GM19328 (cell line): ENCODE data around the gene PKHD1.
A peak's percentile ranks its signal among the peaks of the same experiment; 100 is the strongest.
"Not testable (repeated sequence)": the region's sequence is repeated elsewhere in the genome, so short reads cannot be mapped to it uniquely, and the experiment has no call there.

Experiments
- ATAC-seq: cut with Tn5 transposase; IDR thresholded peaks from one replicate; pipeline ENCODE4 v1.9.1; 2021; ENCODE audit warnings: mild to moderate bottlenecking, moderate library complexity; ENCODE audit not compliant: unreplicated experiment

The PKHD1 gene

DNA sequence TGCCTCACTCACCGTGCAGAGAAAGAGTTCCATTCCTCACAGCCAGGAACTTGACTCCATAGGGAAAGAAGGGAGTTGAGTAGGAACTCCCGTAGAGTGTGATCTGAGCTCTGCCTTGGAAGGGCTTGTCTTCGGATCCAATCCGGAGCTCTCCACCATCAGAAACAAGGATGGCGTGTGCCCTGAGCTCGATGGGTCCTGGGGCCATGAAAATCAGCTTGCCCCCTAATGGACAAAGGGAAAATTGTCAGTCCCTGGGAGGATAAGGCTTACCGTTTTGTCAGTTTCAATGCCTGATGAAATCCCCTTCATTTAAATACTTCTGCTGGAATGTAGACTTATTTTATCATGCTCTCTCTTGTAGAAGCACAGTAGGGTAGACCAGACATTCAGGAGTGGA, 153.3 kb downstream of the PKHD1 start:
- ATAC-seq = peak; percentile 46

DNA sequence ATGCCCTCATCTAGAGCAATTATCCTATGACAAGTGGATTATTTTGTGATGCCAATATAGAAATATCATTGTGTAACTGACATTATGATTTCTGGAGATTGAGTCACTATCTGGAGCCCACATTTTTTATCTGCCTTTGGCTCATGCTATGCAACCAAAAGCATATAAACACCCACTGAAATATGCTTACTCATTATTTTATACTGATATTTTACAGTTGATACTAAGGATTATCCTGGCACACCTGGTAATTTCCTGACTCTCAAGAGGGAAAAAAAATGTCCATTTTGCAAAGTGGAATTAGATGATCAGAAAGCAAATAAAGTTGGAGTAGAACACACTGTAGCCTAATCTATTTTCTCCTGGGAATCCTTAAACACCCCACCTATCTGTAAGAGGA, 154.5 kb downstream of the PKHD1 start:
- no peak for ATAC-seq

DNA sequence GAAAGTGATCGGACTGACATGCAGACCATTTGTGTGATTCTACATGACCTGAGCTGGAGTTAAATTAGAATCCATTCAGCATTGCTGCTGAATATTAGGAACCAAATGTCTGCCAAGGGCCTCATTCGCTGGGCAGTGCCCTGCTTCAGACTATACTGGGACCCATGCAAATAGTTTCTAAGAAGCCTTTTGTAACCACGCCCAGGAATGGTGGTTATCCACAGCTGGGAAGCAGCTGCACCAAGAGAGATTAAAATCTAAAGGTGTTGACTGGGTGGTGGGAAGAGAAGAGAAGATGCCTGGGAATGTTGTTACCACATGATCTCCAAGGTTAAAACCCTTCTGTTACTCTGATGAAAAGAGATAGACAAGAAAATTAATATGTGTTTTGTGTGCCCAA, 156.8 kb downstream of the PKHD1 start:
- ATAC-seq = no peak

DNA sequence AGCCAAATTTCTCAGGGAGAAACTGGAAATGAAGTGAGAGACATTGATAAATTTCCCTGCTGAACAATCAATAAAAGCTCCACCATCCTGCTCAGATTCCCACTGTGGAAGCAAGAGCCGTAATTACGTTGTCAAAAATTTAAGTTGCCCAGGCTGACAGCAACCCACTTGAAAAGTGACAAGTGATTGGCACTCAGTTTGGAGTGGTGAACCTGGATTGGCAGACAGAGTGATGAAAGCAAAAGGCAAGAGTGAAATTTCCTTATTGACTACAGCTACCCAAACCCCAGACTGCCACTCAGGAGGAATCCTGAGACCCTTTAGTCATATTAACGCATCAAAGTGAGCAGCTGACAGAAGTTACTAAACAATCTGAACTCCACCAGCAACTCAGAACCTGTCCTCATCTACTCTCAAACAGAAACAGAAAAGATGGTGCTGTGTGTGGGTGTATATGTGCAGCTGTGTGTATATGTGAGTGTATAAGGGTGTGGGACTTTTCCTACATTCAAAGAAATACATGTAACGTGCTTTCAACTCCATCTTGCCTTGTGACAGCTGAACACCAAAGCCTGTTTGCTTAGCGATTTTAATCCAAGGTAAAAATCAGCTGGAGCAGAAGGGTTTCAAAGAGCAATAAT, 157.4 kb downstream of the PKHD1 start:
- no peak for ATAC-seq

DNA sequence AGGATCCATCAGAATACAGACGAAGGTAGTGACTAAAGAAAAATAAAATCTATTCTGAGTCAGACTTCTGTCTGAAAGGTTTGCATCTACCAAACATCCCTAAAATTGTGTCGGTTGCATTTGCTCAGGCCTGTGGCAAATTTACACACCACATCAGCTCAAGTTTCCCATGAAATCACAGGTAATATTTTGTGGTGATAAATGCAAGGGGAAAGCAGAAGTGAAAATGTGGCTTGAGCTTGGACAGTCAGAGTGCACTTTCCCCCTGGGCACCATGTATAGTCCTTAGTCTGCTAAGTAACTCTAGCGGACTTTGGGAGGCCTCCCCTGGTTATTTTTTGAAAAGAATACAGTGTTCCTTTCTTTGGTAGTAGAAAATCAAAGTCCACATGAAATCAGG, 159.1 kb downstream of the PKHD1 start:
- ATAC-seq = peak; percentile 66

DNA sequence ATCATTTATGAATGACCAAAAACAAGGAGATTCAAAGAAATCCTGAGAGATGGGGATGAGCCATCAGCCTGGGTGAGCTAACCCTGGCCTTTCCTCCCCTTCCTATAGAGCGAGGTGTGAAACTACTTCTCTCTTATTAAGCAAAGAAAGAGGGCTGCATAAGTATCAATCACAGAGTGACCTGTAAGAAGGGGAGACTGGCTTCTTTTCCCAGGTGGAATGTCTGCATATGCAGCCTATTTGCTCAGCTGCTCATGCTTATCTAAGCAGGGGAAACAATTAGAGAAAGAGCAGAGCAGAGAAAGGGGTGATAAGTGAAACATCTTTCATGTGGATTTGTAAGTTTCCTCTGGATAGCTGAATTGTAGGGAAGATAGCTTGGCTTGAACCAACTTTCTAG, 160.0 kb downstream of the PKHD1 start:
- no peak for ATAC-seq

DNA sequence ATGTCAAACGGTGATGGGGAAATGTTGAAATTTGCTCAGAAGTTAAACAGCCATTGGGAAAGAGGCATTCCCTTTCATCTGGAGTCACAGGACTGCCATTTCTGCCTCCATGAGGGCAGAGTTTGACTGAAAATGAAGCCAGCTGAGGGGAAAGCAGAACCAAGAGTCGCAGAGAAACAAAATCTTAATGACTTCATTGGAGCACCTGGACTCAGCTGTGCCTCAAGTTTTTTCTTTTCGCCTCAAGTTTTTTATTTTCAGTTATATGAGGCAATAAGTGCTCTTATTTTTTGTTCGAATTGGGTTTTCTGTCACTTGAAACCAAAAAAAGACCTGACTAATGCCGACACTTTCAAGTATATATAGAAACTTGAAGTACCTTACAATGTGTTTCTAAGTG, 161.3 kb downstream of the PKHD1 start:
- ATAC-seq = no peak

DNA sequence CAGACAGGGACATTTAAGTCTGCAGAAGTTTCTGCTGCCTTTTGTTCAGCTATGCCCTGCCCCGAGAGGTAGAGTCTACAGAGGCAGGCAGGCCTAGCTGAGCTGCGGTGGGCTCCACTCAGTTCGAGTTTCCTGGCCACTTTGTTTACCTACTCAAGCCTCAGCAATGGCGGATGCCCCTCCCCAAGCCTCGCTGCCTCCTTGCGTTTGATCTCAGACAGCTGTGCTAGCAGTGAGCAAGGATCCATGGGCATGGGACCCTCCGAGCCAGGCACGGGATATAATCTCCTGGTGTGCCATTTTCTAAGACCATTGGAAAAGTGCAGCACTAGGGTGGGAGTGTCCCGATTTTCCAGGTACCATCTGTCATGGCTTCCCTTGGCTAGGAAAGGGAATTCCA, 164.9 kb downstream of the PKHD1 start:
- not testable (repeated sequence) for ATAC-seq

DNA sequence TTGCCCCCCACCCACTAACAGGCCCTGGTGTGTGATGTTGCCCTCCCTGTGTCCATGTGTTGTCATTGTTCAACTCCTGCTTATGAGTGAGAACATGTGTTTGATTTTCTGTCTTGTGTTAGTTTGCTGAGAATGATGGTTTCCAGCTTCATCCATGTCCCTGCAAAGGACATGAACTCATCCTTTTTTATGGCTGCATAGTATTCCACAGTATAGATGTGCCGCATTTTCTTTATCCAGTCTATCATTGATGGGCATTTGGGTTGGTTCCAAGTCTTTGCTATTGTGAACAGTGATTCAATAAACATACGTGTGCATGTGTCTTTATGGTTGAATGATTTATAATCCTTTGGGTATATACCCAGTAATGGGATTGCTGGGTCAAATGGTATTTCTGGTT, 169.1 kb downstream of the PKHD1 start:
- ATAC-seq = not testable (repeated sequence)

DNA sequence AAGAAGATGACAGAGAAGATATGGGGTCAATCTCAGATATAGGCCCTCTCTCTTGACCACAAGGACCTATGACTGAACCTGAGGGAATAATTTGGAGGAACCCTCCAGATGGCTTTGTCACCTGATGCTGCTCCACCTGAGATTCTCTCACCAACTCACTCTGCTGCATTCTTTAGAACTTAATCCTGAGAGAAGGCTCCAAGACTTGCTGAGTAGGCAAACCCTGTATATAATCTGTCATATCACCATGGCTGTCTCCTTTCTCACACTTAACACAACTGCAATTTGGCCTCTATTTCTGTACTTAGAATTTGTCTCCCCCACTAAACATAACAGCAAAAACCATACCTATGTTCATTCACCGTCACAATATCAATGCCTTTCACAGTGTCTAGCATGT, 172.3 kb downstream of the PKHD1 start:
- ATAC-seq = no peak

DNA sequence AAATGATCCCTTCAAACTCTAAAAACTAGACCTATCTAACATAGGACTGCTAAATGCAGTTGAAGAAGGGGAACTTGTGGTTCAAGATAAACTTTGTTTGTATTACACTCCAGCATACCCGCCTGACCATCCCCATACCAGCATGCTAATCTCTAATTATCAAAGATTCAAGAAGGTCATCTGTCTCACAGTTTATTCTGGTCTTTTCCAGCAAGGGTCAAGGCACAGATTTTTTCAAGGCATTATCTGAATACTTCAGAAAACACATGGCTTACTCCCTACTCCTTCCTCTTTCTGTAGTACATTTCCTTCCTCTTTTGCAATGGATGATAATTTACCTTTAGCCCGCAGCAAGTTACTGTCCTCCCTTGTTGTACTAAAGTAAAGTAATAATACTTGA, 174.1 kb downstream of the PKHD1 start:
- ATAC-seq = no peak

DNA sequence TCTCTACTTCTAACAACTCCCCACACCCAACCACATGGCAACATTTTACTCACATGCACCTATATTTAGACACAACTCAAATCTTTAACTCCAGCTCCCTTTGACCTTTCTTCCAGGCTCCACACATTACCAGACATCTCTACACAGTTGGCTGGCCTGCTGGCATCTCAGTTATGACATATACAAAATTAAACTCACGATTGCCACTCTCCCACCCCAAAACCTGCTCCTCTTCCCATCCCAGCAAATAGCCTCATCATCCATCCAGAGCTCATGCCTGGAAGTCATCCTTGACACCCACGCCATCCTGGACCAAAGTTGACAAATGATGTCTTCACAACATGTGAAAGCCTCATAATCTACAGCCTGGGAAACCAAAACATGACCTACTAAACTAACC, 176.6 kb downstream of the PKHD1 start:
- ATAC-seq = no peak

DNA sequence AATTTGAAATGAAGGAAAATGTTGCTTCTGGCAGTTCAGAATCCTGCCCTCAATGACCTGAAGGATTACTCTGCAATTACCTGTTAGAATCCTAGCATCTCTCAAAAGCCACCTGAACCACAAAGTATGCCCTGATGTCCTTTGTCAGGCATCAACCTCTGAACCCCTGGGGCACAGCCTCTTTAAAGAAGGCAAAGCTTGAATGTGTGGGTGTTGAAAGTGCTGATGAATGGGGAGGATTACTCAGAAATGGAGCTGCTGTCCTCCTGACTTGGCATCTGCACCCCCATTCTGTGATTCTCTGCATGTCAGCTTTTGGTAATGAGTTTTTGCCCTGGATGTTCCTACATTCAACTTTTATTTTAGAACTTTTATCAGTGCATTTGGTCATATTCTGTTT, 179.2 kb downstream of the PKHD1 start:
- no peak for ATAC-seq

DNA sequence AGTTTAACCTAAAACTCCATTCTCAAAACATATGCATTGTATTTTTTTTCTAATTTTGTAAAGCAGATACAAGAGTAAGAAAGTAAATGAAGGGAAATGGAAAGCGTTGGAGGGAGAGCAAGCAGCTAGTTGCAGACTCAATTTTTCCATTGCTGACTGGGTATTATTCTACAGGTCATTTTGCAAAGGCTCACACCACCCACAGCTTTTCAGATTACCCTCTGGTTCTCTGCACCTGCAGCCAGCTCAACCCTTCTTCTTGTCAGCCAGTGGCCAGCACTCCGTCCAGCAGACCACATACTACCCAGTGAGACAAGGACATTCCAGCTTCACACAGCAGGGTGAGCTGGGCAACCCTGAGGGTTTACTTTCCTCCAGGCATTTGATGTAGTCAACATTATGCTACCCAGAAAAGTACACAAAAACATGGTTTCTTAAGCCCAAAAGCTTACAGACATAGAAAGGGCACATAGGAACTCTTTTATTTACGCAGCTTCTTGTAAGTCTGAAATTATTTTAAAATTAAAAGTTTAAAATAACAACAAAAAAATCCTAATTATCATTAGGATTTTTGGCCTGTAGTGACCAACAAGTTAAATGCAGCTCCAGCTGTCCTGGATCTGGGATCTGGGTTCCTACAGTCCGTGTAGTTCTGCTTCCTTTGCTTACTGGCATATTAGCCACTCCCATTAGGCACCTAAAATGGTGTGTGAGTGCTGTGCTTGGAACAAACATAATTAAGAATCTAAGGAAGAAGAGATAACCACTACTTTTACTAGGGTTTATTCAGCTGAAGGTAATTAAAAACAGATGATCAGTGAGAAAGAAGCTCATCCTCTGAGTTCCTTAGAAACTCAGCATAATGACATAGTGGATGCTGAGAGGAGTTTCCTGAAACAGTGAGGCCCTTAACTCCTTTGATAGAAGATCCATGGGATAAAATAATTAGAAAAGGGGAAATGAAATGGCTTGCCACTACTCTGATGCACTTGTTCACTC, 185.3 kb downstream of the PKHD1 start:
- no peak for ATAC-seq

DNA sequence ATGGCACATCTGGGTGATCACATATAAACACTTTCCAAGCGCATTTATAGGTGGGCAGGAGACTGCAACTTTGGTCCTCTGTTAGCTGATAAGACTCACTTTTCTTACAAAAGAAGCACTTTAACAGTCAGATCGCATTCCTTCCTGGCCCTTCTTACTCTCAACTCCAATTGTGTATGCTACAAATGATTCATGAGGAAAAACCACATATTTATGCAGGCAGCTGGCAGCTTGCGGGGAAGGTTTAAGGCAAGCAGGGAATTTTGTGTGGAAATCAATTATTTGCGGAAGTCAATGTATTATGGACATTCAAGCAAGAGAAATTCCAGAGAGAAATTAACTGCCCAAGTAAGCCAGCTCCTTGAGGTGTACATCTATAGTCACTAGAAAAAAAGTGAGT, 194.0 kb downstream of the PKHD1 start:
- no peak for ATAC-seq

DNA sequence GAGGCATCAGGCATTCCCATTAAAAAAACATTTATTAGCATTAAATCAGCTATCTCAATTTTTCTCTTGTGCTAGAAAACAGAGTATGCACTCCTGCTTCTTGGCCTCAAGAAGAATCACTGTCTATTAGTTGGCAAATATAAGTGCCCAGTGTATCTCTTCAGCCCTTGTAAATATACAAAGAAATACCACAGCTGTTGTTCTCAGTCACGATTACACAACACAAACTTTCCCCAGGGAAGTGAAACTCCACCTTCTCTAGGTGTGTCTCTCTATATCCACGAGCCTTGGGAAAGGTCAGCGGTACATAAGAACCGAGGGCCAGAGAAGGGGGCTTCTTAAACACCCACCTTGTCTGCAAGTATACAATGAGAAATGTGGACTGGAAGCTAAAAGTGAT, 194.7 kb downstream of the PKHD1 start:
- ATAC-seq = no peak

DNA sequence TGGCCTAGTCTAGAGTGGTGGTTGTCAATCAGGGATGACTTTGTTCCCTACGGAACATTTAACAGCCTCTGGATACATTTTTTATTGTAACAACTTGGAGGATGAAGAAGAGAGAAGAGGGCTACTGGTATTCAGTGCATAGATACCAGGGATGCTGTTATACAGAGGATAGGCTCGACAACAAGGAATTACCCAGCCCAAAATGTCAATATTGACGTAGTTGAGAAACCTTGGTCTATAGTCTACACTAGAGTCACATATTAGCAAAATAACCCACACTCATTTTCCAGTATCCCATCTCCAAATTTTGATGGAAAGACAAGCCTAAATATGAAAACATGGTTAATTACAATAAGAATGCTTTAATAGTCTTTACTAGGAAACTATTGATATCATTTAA, 195.1 kb downstream of the PKHD1 start:
- no peak for ATAC-seq

DNA sequence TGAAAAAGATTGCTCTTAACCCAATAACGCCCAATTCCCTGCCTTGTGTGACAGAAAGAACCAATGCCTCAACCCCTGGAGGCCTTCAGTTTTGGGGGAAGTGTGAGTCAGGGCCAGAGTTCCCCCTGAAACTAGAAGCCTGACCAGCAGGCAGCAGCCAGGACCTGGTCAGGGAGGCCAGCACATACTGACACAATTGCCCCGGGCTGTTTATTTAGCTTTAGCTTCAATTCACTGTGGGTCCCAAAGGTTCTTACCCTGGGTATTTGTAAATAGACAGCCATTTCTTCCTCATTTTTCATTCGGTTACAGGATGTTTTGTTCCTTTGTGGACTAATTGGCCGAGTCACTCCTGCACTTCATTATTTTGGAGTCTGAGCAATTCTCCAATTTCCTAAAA, 195.6 kb downstream of the PKHD1 start:
- ATAC-seq = no peak

DNA sequence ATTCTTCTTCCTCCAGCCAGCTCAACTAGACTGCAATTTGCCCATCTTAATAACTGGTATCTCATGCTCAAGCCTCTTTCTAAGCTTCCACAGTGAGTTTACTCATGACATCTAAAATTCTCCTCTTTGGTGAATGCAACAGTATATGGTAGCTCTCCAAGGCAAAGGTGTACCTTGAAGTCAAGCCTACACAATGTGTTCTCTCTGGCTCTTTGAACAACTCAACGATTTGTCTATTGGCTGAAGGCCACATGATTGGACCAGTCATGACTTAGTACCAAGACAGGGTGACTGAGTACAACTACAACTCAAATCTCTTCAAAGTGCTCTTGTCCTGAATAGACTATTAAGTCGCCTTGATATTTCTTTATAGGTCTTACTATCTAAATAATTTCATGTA, 199.6 kb downstream of the PKHD1 start:
- ATAC-seq = no peak

DNA sequence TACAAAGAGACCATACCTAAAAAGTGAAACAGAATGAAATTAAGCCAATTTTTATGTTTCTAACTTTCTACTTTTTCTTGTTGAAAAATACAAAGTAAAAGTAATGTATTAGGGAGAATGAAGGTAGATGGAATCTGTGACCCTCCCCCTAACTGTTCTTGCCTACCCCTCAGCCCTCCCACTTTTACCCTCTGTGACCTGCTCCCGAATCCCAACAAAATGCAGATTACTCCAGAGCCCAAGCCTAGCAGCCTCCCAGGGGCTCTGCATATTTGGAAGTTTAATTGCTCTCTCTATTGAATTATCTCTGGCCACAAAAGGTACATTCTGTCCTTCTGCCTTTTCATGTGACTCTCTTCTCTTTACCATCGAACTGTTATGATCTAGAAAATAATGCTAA, 201.5 kb downstream of the PKHD1 start:
- no peak for ATAC-seq

DNA sequence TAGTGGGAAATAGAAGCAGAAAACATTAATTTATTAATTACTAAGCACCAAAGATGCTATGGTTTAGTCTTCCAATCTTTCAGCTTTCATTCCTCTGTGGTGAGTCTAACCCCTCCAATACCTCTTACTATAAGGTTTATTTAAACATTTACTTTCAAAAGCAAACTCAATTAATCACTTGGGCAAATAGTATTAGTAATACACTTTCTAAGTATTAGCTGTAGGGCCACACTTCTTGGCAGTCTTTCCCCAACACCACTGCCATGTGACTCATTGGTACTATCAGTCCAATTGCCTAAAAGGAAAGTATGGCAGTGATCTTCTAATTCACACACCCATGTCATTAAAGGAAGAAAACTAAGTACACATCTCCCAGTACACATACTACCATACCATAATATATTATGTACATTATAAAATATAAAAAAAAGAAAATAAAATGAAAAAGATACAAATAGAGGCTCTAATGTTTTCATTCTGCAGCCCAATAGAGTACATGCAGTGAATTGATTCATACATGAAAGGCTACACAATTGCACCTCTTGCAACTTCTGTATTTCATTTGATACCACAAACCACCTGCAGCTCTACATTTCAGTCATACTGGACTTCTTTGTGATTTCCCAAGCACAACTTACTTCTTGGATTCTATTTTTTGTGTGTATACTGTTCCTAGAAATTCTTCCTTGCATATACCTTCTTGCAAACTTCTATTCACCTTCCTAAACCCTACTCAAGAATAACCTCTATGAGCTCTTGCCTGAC, 218.6 kb downstream of the PKHD1 start:
- no peak for ATAC-seq

DNA sequence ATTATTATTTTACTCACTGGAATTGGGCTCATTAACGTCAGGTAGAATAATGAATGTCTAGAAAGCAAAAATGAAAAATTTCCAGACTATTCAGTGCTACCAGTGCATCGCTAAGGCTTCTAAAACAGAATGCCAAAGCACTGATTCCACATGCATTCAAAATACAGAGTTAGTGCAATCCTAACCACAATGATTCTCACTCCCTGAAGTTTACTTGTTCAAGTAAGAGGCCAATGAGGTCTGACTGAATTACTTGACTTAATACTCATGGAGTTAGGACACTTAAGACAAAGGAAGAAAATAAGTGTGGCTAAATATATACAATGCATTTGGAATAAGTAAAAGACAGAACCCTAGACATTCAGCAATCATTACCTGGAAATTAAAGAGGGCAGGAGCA, 220.5 kb downstream of the PKHD1 start:
- no peak for ATAC-seq
